Astrocyte of the spinal cord (primary cell): Measurements from ENCODE around the gene NDUFB7.
"Not testable (repeated sequence)": the region's sequence is repeated elsewhere in the genome, so short reads cannot be mapped to it uniquely, and the experiment has no call there.

ENCODE experiments used
- DNase-seq: peaks from one replicate; pipeline ENCODE4 v3.0.0; 2011; ENCODE audit warnings: low read depth, low spot score
- H3K4me3 ChIP-seq: 2 replicates; pipeline ENCODE4 v1.5.1; 2011; ENCODE audit warnings: low read depth, mild to moderate bottlenecking, low read length, moderate library complexity
- CTCF ChIP-seq: IDR thresholded peaks from 2 replicates; pipeline ENCODE4 v1.5.1; 2012; ENCODE audit warnings: low read depth, mild to moderate bottlenecking, low read length, inconsistent platforms
- in situ Hi-C: cut with HindIII; loops from 2 replicates; pipeline ENCODE4 v1.10.0; 2017; ENCODE audit warnings: low sequenced_read_pairs

The NDUFB7 gene

GRCh38 chr19:14571695-14572490 lies at the start of gene NDUFB7:
NDUFB7 (minus strand) TSS chr19:14572066; CDS start chr19:14572000, 66 bp downstream.
- TF ChIP-seq CTCF = peak; percentile 92
- in situ Hi-C loops = no loop called here
- peak; percentile 95 for DNase-seq
- peak within 1 kb of the TSS; percentile 99 for H3K4me3 ChIP-seq

GRCh38 chr19:14619404-14619803 lies 47.5 kb upstream of the NDUFB7 start:
- H3K4me3 ChIP-seq = no peak overlapping the region
- in situ Hi-C loops = no loop called here
- no peak for DNase-seq
- no peak for TF ChIP-seq CTCF

- no peak for TF ChIP-seq CTCF
- in situ Hi-C loops = no loop called here
These were observed 44.5 kb upstream of the NDUFB7 start for GRCh38 chr19:14616407-14616806.

GRCh38 chr19:14615623-14616022 lies 43.8 kb upstream of the NDUFB7 start:
- H3K4me3 ChIP-seq = no peak overlapping the region
- in situ Hi-C loops = no loop called here
- TF ChIP-seq CTCF = no peak
- DNase-seq = no peak

More at GRCh38 chr19:14616407-14616806, 44.5 kb upstream of the NDUFB7 start:
- no peak for DNase-seq
- H3K4me3 ChIP-seq = no peak overlapping the region

GRCh38 chr19:14614099-14614412 lies 42.2 kb upstream of the NDUFB7 start:
- in situ Hi-C loops = no loop called here
- DNase-seq = no peak
- H3K4me3 ChIP-seq = no peak overlapping the region
- no peak for TF ChIP-seq CTCF

GRCh38 chr19:14613399-14614098 lies 41.7 kb upstream of the NDUFB7 start:
- DNase-seq, H3K4me3 ChIP-seq, in situ Hi-C loops: not testable (repeated sequence)

- no peak for DNase-seq
- in situ Hi-C loops = no loop called here
These were observed 40.8 kb upstream of the NDUFB7 start for GRCh38 chr19:14612657-14613056.

GRCh38 chr19:14612242-14612641 lies 40.4 kb upstream of the NDUFB7 start:
- in situ Hi-C loops, H3K4me3 ChIP-seq, DNase-seq: not testable (repeated sequence)

More at GRCh38 chr19:14612657-14613056, 40.8 kb upstream of the NDUFB7 start:
- H3K4me3 ChIP-seq = no peak overlapping the region
- TF ChIP-seq CTCF = no peak
